CD4-positive, alpha-beta T cell treated with Interleukin-6 for 4 hours (primary cell): ENCODE data around the gene TSPY8.
"Not testable (repeated sequence)": the region's sequence is repeated elsewhere in the genome, so short reads cannot be mapped to it uniquely, and the experiment has no call there.

Source experiments
- DNase-seq: peaks from one replicate; pipeline ENCODE4 v3.0.0-alpha.2; 2020; ENCODE audit warnings: mixed read lengths

TSPY8 gene

GRCh38 chrY:9357497-9357896, at the start of gene TSPY8:
Gene TSPY8, plus strand, starts transcription at chrY:9357797. Its CDS starts 46 bp downstream, at chrY:9357843.
- DNase-seq = not testable (repeated sequence)

- DNase-seq = no peak
Measured at GRCh38 chrY:9320996-9321395, 36.6 kb upstream of the TSPY8 start.

- not testable (repeated sequence) for DNase-seq
Measured at GRCh38 chrY:9337164-9337563, 20.4 kb upstream of the TSPY8 start, which contains the start of gene TSPY4. Gene TSPY4, plus strand, starts transcription at chrY:9337464. Its CDS starts 46 bp downstream, at chrY:9337510.

GRCh38 chrY:9396527-9396926, 38.9 kb downstream of the TSPY8 start:
- DNase-seq = not testable (repeated sequence)

GRCh38 chrY:9398121-9398520, 40.5 kb downstream of the TSPY8 start, which contains the start of gene TSPY3:
Gene TSPY3, plus strand, starts transcription at chrY:9398421. Its CDS starts 46 bp downstream, at chrY:9398467.
- not testable (repeated sequence) for DNase-seq
